Lower leg skin (tissue), 4 donors: Measurements from ENCODE around the gene TEX9. TPM values are rescaled to one million over a fixed set of nuclear protein-coding genes. Genes with fewer than 3 reads are reported as not detected.

Experiments
- DNase-seq, 2 donors: peaks; one replicate each; pipeline ENCODE4 v3.0.0-alpha.2; 2019; ENCODE audit warnings: low spot score in 2 of 2
- H3K4me3 ChIP-seq: fragments of 200-600 bp; sonication (generic); 2 replicates; pipeline ENCODE4 v1.5.1; 2017; ENCODE audit warnings: mild to moderate bottlenecking, low read depth; ENCODE audit not compliant: poor library complexity, severe bottlenecking
- CTCF ChIP-seq, 3 donors: fragments of 450-650 bp; IDR thresholded peaks; one replicate each; pipeline ENCODE4 v1.5.1; 2016; ENCODE audit warnings: antibody characterized with exemption in 3 of 3, mild to moderate bottlenecking in 3 of 3, moderate library complexity in 2 of 3
- POLR2A ChIP-seq, 2 donors: fragments of 450-650 bp; IDR thresholded peaks; one replicate each; pipeline ENCODE4 v1.6.1; 2016 to 2017; ENCODE audit warnings: antibody characterized with exemption in 2 of 2, mild to moderate bottlenecking in 1 of 2, moderate library complexity in 1 of 2
- WGBS, 2 donors: methylation state at CpG; one replicate each; pipeline ENCODE4 v1.1.5; 2018; 5-methylcytosine and 5-hydroxymethylcytosine counted together
- intact Hi-C: fragments of 100-400 bp; cut with DNase I; formaldehyde crosslinking; loops from one replicate; pipeline ENCODE4 v1.15.0; 2023; ENCODE audit warnings: low total_unique reads
- total RNA-seq, 4 donors: library from RNA; depleted of rRNA; stranded (reverse); fragments of >200 nt; gene quantifications; one replicate each; pipeline ENCODE4 v1.1.0, GENCODE V29; 2016

TEX9 gene
- total RNA-seq, 4 donors from 2014 or later: 4.9 to 16.8 (median 6.0) TPM

GRCh38 chr15:56440214-56440770, 75.1 kb downstream of the TEX9 start:
- H3K4me3 ChIP-seq: no peak overlapping the region
- TF ChIP-seq POLR2A (IDR thresholded peaks at IDR 0.05) (no peak), CTCF (IDR thresholded peaks at IDR 0.05) (no peak)
- intact Hi-C loops: no loop called here
- 91 to 100% methylated on average over 1 of the region's 1 CpG for WGBS, 2 donors
- no peak for DNase-seq

GRCh38 chr15:56442354-56442753, 77.1 kb downstream of the TEX9 start:
- intact Hi-C loops: no loop called here
- TF ChIP-seq POLR2A (IDR thresholded peaks at IDR 0.05) (no peak), CTCF (IDR thresholded peaks at IDR 0.05) (no peak)
- DNase-seq: no peak
- no peak overlapping the region for H3K4me3 ChIP-seq
- WGBS, 2 donors: 98% methylated on average over 3 of the region's 3 CpGs

GRCh38 chr15:56445746-56446145, 80.5 kb downstream of the TEX9 start:
- WGBS, 2 donors: 92 to 93% methylated on average over 5 of the region's 5 CpGs
- TF ChIP-seq CTCF (IDR thresholded peaks at IDR 0.05) (no peak), POLR2A (IDR thresholded peaks at IDR 0.05) (no peak)
- no peak for DNase-seq
- no peak overlapping the region for H3K4me3 ChIP-seq
- intact Hi-C loops: no loop called here

- 73 to 75% methylated on average over 1 of the region's 1 CpG for WGBS, 2 donors
- H3K4me3 ChIP-seq: no peak overlapping the region
- TF ChIP-seq POLR2A (IDR thresholded peaks at IDR 0.05) (no peak), CTCF (IDR thresholded peaks at IDR 0.05) (no peak)
- DNase-seq: no peak
- intact Hi-C loops: no loop called here
Observed at GRCh38 chr15:56454836-56455235, 89.6 kb downstream of the TEX9 start.

- 90 to 92% methylated on average over 3 of the region's 3 CpGs for WGBS, 2 donors
- DNase-seq: no peak
- TF ChIP-seq CTCF (IDR thresholded peaks at IDR 0.05): no peak
- no peak for TF ChIP-seq POLR2A (IDR thresholded peaks at IDR 0.05)
- intact Hi-C loops: no loop called here
- no peak overlapping the region for H3K4me3 ChIP-seq
Observed at GRCh38 chr15:56456229-56456628, 91.0 kb downstream of the TEX9 start.

GRCh38 chr15:56459096-56459495, 93.9 kb downstream of the TEX9 start:
- TF ChIP-seq CTCF (IDR thresholded peaks at IDR 0.05) (no peak), POLR2A (IDR thresholded peaks at IDR 0.05) (no peak)
- 95 to 98% methylated on average over 2 of the region's 2 CpGs for WGBS, 2 donors

More at GRCh38 chr15:56459096-56459495, 93.9 kb downstream of the TEX9 start:
- no peak for DNase-seq
- H3K4me3 ChIP-seq: no peak overlapping the region
- intact Hi-C loops: no loop called here
